Right lobe of liver (tissue), 6 donors: Measurements from ENCODE around the gene AARS2. TPM values are rescaled to one million over a fixed set of nuclear protein-coding genes. Genes with fewer than 3 reads are reported as not detected.

Experiments used
- ATAC-seq, 4 donors: fragments of 200-7000 bp; cut with Tn5 transposase; one replicate each; pipeline ENCODE4 v1.9.1; 2020; ENCODE audit warnings: mild to moderate bottlenecking in 4 of 4, moderate library complexity in 4 of 4
- DNase-seq, 3 donors: peaks; one replicate each; pipeline ENCODE4 v3.0.0-alpha.2; 2020
- H3K27ac ChIP-seq, 3 donors: fragments of 200-600 bp; one replicate each; pipeline ENCODE4 v1.8.0; 2022
- H3K27me3 ChIP-seq, 2 donors: fragments of 200-600 bp; one replicate each; pipeline ENCODE4 v1.8.0; 2022
- H3K36me3 ChIP-seq, 4 donors: fragments of 200-600 bp; sonication (generic) in 1 of 4; one replicate each; pipeline versions ENCODE4 v1.5.1 to v1.8.0; 2017 to 2022; ENCODE audit warnings: control low read depth in 1 of 4
- H3K4me1 ChIP-seq, 4 donors: fragments of 200-600 bp; sonication (generic) in 1 of 4; one replicate each; pipeline versions ENCODE4 v1.5.1 to v1.8.0; 2017 to 2022; ENCODE audit warnings: control low read depth in 1 of 4
- H3K4me3 ChIP-seq, 3 donors: fragments of 200-600 bp; one replicate each; pipeline ENCODE4 v1.8.0; 2022
- H3K9me3 ChIP-seq, 4 donors: fragments of 200-600 bp; sonication (generic) in 1 of 4; one replicate each; pipeline versions ENCODE4 v1.5.1 to v1.8.0; 2017 to 2022; ENCODE audit warnings: control low read depth in 1 of 4
- CTCF ChIP-seq, 4 donors: fragments of 200-600 bp in 3 of 4; fragments of 450-650 bp in 1 of 4; IDR thresholded peaks; one replicate each; pipeline versions ENCODE4 v1.5.1 to v1.8.0; 2016 to 2022; ENCODE audit warnings: antibody characterized with exemption in 4 of 4, mild to moderate bottlenecking in 2 of 4
- POLR2A ChIP-seq: fragments of 450-650 bp; IDR thresholded peaks from one replicate; pipeline ENCODE4 v1.6.1; 2017; ENCODE audit warnings: antibody characterized with exemption, mild to moderate bottlenecking
- WGBS: methylation state at CpG from one replicate; pipeline ENCODE4 v1.1.6; 2018; ENCODE audit warnings: low coverage, low lambda C conversion rate; ENCODE audit not compliant: insufficient coverage; ENCODE audit errors: missing lambda C conversion rate; 5-methylcytosine and 5-hydroxymethylcytosine counted together
- intact Hi-C, 2 donors: fragments of 100-400 bp; cut with DNase I; formaldehyde crosslinking; loops; one replicate each; pipeline versions ENCODE4 v1.11.2 to v1.14.1; 2022
- total RNA-seq, 6 experiments: library from RNA; depleted of rRNA in 2 of 6; stranded (reverse); fragments of >200 nt in 2 of 6; fragmentation: NEBNext Ultra II Directional in 3 of 6; extraction: Animal tissue kit (Norgen Biotek cat#: 25700) in 3 of 6; gene quantifications; one replicate each; pipeline versions ENCODE4 v1.1.0 to v1.2.4, GENCODE V29; 2016 to 2023
- donor health status: DM: no; HTN: yes; CAD: no.
- donor health status: DM: no; HTN: no; CAD: no.
- donor health status: DM: no; HTN: no; CAD: no.
- donor health status: DM: no; HTN: yes; CAD: no.
- donor health status: DM: no; HTN: yes; CAD: no.

Gene AARS2
- total RNA-seq, 6 experiments from 2014 or later, result 5.5 to 9.8 (median 7.0) TPM

GRCh38 chr6:44309631-44310030 is 3.5 kb downstream of the AARS2 start:
- DNase-seq, result no peak
- intact Hi-C loops, result no loop called here
- Histone ChIP-seq H3K9me3 (no peaks in the 10 kb centered on the region), H3K4me1 (peaks cover 0 to 8% (median 2%) of the 10 kb centered on the region in 4 donors), H3K4me3 (no peak overlapping the region), H3K27me3 (no peaks in the 10 kb centered on the region), H3K36me3 (peaks cover 0 to 33% (median 18%) of the 10 kb centered on the region in 4 donors), H3K27ac (no peak overlapping the region)
- no peak for ATAC-seq
- TF ChIP-seq CTCF (IDR thresholded peaks at IDR 0.05), result no peak
- no peak for TF ChIP-seq POLR2A

GRCh38 chr6:44309092-44309491 is 4.1 kb downstream of the AARS2 start:
- no peaks in the 10 kb centered on the region for H3K27me3 ChIP-seq
- H3K4me3 ChIP-seq, result no peak overlapping the region
- ATAC-seq, result no peak
- no peak overlapping the region for H3K27ac ChIP-seq
- intact Hi-C loops, result no loop called here
- no CpG with 5 or more reads among the region's 2 CpGs for WGBS
- H3K9me3 ChIP-seq, result no peaks in the 10 kb centered on the region
- DNase-seq, result no peak
- TF ChIP-seq CTCF (IDR thresholded peaks at IDR 0.05), result no peak
- no peak for TF ChIP-seq POLR2A
- peaks cover 0 to 8% (median 2%) of the 10 kb centered on the region in 4 donors for H3K4me1 ChIP-seq
- peaks cover 0 to 38% (median 21%) of the 10 kb centered on the region in 4 donors for H3K36me3 ChIP-seq

- no peak for TF ChIP-seq CTCF (IDR thresholded peaks at IDR 0.05)
- TF ChIP-seq POLR2A, result no peak
- intact Hi-C loops, result no loop called here
- Histone ChIP-seq H3K36me3 (peaks cover 0 to 45% (median 27%) of the 10 kb centered on the region in 4 donors), H3K27me3 (no peaks in the 10 kb centered on the region), H3K4me3 (no peak overlapping the region), H3K4me1 (peaks cover 0 to 3% (median 0%) of the 10 kb centered on the region in 4 donors), H3K27ac (no peak overlapping the region), H3K9me3 (no peaks in the 10 kb centered on the region)
- 100% methylated on average over 1 of the region's 10 CpGs for WGBS
- DNase-seq (no peak), ATAC-seq (no peak)
Measured at GRCh38 chr6:44307217-44307616, 5.9 kb downstream of the AARS2 start.

GRCh38 chr6:44306710-44307109 is 6.4 kb downstream of the AARS2 start:
- no peak for ATAC-seq
- intact Hi-C loops, result no loop called here
- no peak overlapping the region for H3K4me3 ChIP-seq
- peaks cover 0 to 50% (median 27%) of the 10 kb centered on the region in 4 donors for H3K36me3 ChIP-seq
- TF ChIP-seq POLR2A (no peak), CTCF (IDR thresholded peaks at IDR 0.05) (no peak)
- no peaks in the 10 kb centered on the region for H3K9me3 ChIP-seq
- H3K27ac ChIP-seq, result no peak overlapping the region
- H3K27me3 ChIP-seq, result no peaks in the 10 kb centered on the region
- no CpG with 5 or more reads among the region's 8 CpGs for WGBS
- DNase-seq, result no peak
- H3K4me1 ChIP-seq, result no peaks in the 10 kb centered on the region

GRCh38 chr6:44305200-44305725 is 7.9 kb downstream of the AARS2 start:
- intact Hi-C loops, result no loop called here
- no peak for DNase-seq
- no peak for ATAC-seq
- Histone ChIP-seq H3K27ac (no peak overlapping the region), H3K36me3 (peaks cover 0 to 42% (median 24%) of the 10 kb centered on the region in 4 donors), H3K9me3 (no peaks in the 10 kb centered on the region), H3K27me3 (no peaks in the 10 kb centered on the region), H3K4me3 (no peak overlapping the region), H3K4me1 (no peaks in the 10 kb centered on the region)
- TF ChIP-seq CTCF (IDR thresholded peaks at IDR 0.05) (no peak), POLR2A (no peak)
- no CpG with 5 or more reads among the region's 5 CpGs for WGBS
